Fibroblast of pulmonary artery (primary cell): Measurements from ENCODE around the gene PLRG1.

Experiments used
- DNase-seq: peaks from one replicate; pipeline ENCODE4 v3.0.0-alpha.2; 2010; ENCODE audit warnings: low read depth
- H3K4me3 ChIP-seq: replicated peaks from 2 replicates; pipeline ENCODE4 v1.5.1; 2011; ENCODE audit warnings: low read depth, mild to moderate bottlenecking, control low read depth, low read length, moderate library complexity
- CTCF ChIP-seq: IDR thresholded peaks from 2 replicates; pipeline ENCODE4 v1.5.1; 2011; ENCODE audit warnings: mild to moderate bottlenecking, control low read depth, low read length, inconsistent platforms; ENCODE audit errors: missing control alignments

Gene PLRG1

GRCh38 chr4:154526151-154526550 is 24.0 kb downstream of the PLRG1 start:
- DNase-seq: no peak
- H3K4me3 ChIP-seq: no peak overlapping the region
- TF ChIP-seq CTCF: no peak

GRCh38 chr4:154521607-154522006 is 28.6 kb downstream of the PLRG1 start:
- no peak for DNase-seq
- H3K4me3 ChIP-seq: no peak overlapping the region
- TF ChIP-seq CTCF: no peak

GRCh38 chr4:154519214-154519613 is 31.0 kb downstream of the PLRG1 start:
- H3K4me3 ChIP-seq: no peak overlapping the region
- no peak for DNase-seq
- no peak for TF ChIP-seq CTCF

GRCh38 chr4:154517591-154517990 is 32.6 kb downstream of the PLRG1 start:
- TF ChIP-seq CTCF: no peak
- DNase-seq: no peak
- H3K4me3 ChIP-seq: no peak overlapping the region

- TF ChIP-seq CTCF: no peak
- H3K4me3 ChIP-seq: no peak overlapping the region
- no peak for DNase-seq
Measured at GRCh38 chr4:154516318-154517029, 33.7 kb downstream of the PLRG1 start.

- H3K4me3 ChIP-seq: no peak overlapping the region
- no peak for TF ChIP-seq CTCF
- DNase-seq: no peak
Measured at GRCh38 chr4:154511981-154512380, 38.2 kb downstream of the PLRG1 start.

- no peak for DNase-seq
- TF ChIP-seq CTCF: no peak
- H3K4me3 ChIP-seq: no peak overlapping the region
Measured at GRCh38 chr4:154511548-154511947, 38.7 kb downstream of the PLRG1 start.
